Panc1 (cell line): ENCODE measurements around the gene FOXK1. TPM values are rescaled to one million over a fixed set of nuclear protein-coding genes. Genes with fewer than 3 reads are reported as not detected.

ENCODE experiments used
- ATAC-seq: fragments of 200-7000 bp; cut with Tn5 transposase; 2 replicates; pipeline ENCODE4 v1.9.1; 2020; ENCODE audit warnings: mild to moderate bottlenecking, moderate library complexity
- BruUV-seq: library from RNA; stranded (reverse); fragments of 400-500 nt; replicated peaks from 2 replicates; lab custom pipeline; 2021; lab: Mats Ljungman, UMichigan
- CTCF ChIA-PET: fragments of 300-600 bp; sonication (Branson Sonifier 250); formaldehyde crosslinking; loops from one replicate; lab custom pipeline; 2022; ENCODE audit warnings: antibody characterized with exemption; lab: Charles Lee
- POLR2A ChIA-PET: fragments of 300-600 bp; sonication (Branson Sonifier 250); formaldehyde crosslinking; loops from one replicate; lab custom pipeline; 2022; ENCODE audit warnings: antibody characterized with exemption; lab: Charles Lee
- DNase-seq: peaks from one replicate; pipeline ENCODE4 v3.0.0-alpha.2; 2010; ENCODE audit warnings: low read depth, low spot score
- H3K27ac ChIP-seq: 2 replicates; pipeline ENCODE4 v1.5.1; 2011; ENCODE audit warnings: mild to moderate bottlenecking, low read length, inconsistent platforms
- H3K27me3 ChIP-seq: fragments of 200-500 bp; sonication (Bioruptor generic); 2 replicates; pipeline ENCODE4 v1.6.0; 2014; ENCODE audit warnings: low read length, inconsistent platforms; ENCODE audit not compliant: control insufficient read depth, insufficient read depth
- H3K36me3 ChIP-seq: fragments of 200-500 bp; sonication (Bioruptor generic); 2 replicates; pipeline ENCODE4 v1.5.1; 2014; ENCODE audit warnings: inconsistent platforms, mild to moderate bottlenecking, low read length, moderate library complexity; ENCODE audit not compliant: control insufficient read depth, insufficient read depth
- H3K4me1 ChIP-seq: 2 replicates; pipeline ENCODE4 v1.5.1; 2011; ENCODE audit warnings: inconsistent platforms, mild to moderate bottlenecking, low read length, moderate library complexity; ENCODE audit not compliant: control insufficient read depth, insufficient read depth
- H3K4me3 ChIP-seq, 2 experiments: 2 replicates each; pipeline ENCODE4 v1.5.1; 2011 to 2012; ENCODE audit warnings: low read depth in 2 of 2, low read length in 2 of 2, mild to moderate bottlenecking in 2 of 2, inconsistent platforms in 1 of 2, moderate library complexity in 1 of 2
- H3K9me3 ChIP-seq: fragments of 200-500 bp; sonication (Bioruptor generic); 2 replicates; pipeline ENCODE4 v1.5.1; 2014; ENCODE audit warnings: low read depth, mild to moderate bottlenecking, inconsistent platforms, low read length, moderate library complexity; ENCODE audit not compliant: control insufficient read depth, insufficient read depth
- CTCF ChIP-seq: fragments of 450-650 bp; IDR thresholded peaks from 2 replicates; pipeline ENCODE4 v1.5.1; 2017; ENCODE audit warnings: mild to moderate bottlenecking
- POLR2AphosphoS5 ChIP-seq: IDR thresholded peaks from 2 replicates; pipeline ENCODE4 v1.6.1; 2012; ENCODE audit warnings: mild to moderate bottlenecking, low read depth, low read length, moderate library complexity
- REST ChIP-seq, 2 experiments: IDR thresholded peaks; 2 replicates each; pipeline ENCODE4 v1.6.1; 2011 to 2012; ENCODE audit warnings: low read depth in 2 of 2, control low read depth in 1 of 2, low read length in 1 of 2, mild to moderate bottlenecking in 1 of 2, moderate library complexity in 1 of 2; ENCODE audit not compliant: insufficient read depth in 1 of 2
- SIN3A ChIP-seq: IDR thresholded peaks from 2 replicates; pipeline ENCODE4 v1.6.1; 2012; ENCODE audit warnings: low read depth, mild to moderate bottlenecking, low read length, moderate library complexity, borderline replicate concordance; ENCODE audit not compliant: insufficient read depth
- TCF7L2 ChIP-seq: IDR thresholded peaks from 2 replicates; pipeline ENCODE4 v1.6.1; 2011; ENCODE audit warnings: mild to moderate bottlenecking, low read depth, low read length, inconsistent platforms
- in situ Hi-C: cut with HindIII; loops from 2 replicates; pipeline ENCODE4 v1.10.0; 2016; ENCODE audit warnings: low sequenced_read_pairs, low pct_unique_long_range_greater_than_20kb
- intact Hi-C: fragments of 100-400 bp; cut with micrococcal nuclease; formaldehyde crosslinking; loops from one replicate; pipeline ENCODE4 v1.10.0; 2022; ENCODE audit not compliant: unreplicated experiment
- total RNA-seq: library from RNA; stranded (reverse); gene quantifications from one replicate; pipeline ENCODE4 v1.2.1, GENCODE V29; 2021; ENCODE audit not compliant: unreplicated experiment

FOXK1 gene
- total RNA-seq, 1 experiment from 2014 or later: 72.7 TPM

GRCh38 chr7:4667776-4668509 is 14.2 kb upstream of the FOXK1 start:
- BruUV-seq: no TSS peak
- Histone ChIP-seq H3K27me3 (no peaks in the 10 kb centered on the region), H3K36me3 (no peaks in the 10 kb centered on the region), H3K4me1 (no peaks in the 10 kb centered on the region), H3K9me3 (no peaks in the 10 kb centered on the region), H3K4me3 (no peak overlapping the region), H3K27ac (no peak overlapping the region)
- no peak for TF ChIP-seq TCF7L2
- TF ChIP-seq REST (IDR thresholded peaks at IDR 0.05; ENCODE audit: insufficient read depth in 1 of 2, low read depth in 2 of 2, low read length in 1 of 2): no peak
- TF ChIP-seq CTCF: no peak
- no peak for DNase-seq
- CTCF ChIA-PET: interaction anchor here (0.9 kb wide), 1 partner anchor 26 kb away, joined by 4 read pairs; no protein-coding TSS in a partner anchor
- intact Hi-C loops (no loop called here), in situ Hi-C loops (no loop called here)
- POLR2A ChIA-PET: interaction anchor here (0.6 kb wide), 1 partner anchor 388 kb away, joined by 3 read pairs; no protein-coding TSS in a partner anchor
- ATAC-seq: no peak; the same call in 1 of the 2 replicates

- H3K4me1 ChIP-seq: no peaks in the 10 kb centered on the region
- ChIA-PET CTCF (interaction anchor here (0.9 kb wide), 1 partner anchor 27 kb away, joined by 4 read pairs; no protein-coding TSS in a partner anchor), POLR2A (no interaction called here)
- H3K27me3 ChIP-seq: no peaks in the 10 kb centered on the region
- intact Hi-C loops: no loop called here
- no peaks in the 10 kb centered on the region for H3K36me3 ChIP-seq
- in situ Hi-C loops: no loop called here
- H3K9me3 ChIP-seq: no peaks in the 10 kb centered on the region
- H3K4me3 ChIP-seq: no peak overlapping the region
- BruUV-seq: no TSS peak
- ATAC-seq (no peak), DNase-seq (no peak)
- H3K27ac ChIP-seq: no peak overlapping the region
- TF ChIP-seq CTCF (no peak), SIN3A (no peak), REST (IDR thresholded peaks at IDR 0.05; ENCODE audit: insufficient read depth in 1 of 2, low read depth in 2 of 2, low read length in 1 of 2) (no peak), TCF7L2 (no peak), POLR2AphosphoS5 (no peak)
Measured at GRCh38 chr7:4668510-4668847, 13.6 kb upstream of the FOXK1 start.
